HG03354 (cell line): ENCODE results near the gene KL.

ENCODE experiments used
- ATAC-seq: cut with Tn5 transposase; IDR thresholded peaks from one replicate; pipeline ENCODE4 v1.9.1; 2021; ENCODE audit warnings: mild to moderate bottlenecking; ENCODE audit not compliant: unreplicated experiment, poor library complexity, severe bottlenecking

The KL gene

DNA sequence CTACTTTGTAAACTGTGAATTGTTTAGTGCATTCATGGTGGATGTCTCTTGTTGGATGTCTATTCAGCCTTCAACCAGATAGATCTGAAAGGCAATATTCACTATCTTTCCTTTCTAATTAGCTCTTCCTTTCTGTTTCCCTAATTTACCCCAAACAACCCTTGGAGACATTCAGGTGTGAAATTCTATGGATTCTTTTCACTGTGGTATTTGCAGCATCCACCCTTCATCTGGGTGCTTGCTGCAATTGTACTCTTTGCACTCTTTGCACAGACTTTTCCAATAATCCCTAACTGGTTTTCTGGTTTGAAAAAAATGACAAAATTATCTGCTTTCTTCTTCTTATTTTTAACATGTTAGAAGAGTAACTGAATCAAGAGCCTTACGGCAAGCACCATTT is 56.5 kb downstream of the KL start:
- ATAC-seq = no peak

DNA sequence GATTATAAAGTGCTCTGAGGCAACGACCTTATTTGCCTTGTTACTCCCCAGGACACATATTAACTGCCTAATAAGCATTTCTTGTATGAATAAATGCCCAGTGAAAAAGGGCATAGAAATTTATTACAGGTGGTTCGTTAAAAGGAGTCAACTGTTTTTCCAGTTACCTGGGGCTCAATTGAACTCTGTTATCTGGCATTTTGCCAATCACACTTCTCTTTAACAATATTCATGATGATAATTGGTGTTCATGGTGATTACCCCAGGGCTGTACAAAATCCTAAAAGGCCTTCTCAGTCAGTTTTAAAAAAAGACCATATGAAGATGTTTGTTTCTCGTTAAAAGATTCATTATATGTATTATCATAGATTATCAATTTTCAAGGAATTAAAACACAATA is 57.1 kb downstream of the KL start:
- no peak for ATAC-seq

DNA sequence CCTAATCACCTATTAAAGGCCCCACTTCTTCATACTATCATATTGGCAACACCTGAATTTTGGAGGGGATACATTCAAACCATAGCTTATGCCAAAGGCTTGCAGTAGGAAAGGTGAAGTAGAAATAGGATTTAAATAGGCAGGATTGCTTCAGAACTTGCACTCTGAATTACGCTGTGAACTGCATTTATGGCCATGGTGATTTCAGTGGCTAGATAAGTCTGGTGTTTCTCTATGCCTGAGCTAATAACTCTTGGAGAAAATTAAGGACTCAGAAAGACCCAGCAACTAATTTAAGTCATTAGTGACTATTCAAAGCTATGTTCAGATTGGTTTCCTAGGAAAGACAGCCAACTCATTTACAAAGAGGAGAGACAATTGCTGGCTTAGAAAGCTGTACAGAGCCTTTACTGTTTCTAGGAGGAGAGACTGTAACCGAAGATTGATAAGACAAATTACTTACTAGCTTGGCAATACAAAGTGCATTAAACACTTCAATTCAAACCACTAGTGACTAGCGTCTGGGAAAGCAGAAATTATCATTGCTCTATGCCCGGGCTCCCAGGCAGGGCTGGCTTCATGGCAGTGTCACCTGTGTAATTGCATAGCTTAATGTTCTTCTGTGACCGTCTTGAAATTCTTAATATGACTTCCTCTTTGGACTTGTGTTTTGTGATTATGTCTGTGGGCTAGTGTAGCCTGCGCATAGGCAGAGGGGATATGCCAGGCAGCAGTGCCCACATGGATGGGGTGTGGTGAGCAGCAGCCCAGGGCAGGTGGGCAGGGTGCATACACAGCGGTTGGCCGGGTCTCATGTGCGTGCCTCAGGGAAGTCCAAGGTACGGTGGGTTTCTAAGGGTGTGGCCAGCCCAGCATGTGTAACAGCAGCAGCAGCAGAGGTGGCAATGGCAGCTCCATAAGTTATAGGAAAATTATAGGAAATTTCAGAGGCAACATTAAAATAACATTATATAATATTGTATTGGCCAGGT is 60.1 kb downstream of the KL start:
- no peak for ATAC-seq

DNA sequence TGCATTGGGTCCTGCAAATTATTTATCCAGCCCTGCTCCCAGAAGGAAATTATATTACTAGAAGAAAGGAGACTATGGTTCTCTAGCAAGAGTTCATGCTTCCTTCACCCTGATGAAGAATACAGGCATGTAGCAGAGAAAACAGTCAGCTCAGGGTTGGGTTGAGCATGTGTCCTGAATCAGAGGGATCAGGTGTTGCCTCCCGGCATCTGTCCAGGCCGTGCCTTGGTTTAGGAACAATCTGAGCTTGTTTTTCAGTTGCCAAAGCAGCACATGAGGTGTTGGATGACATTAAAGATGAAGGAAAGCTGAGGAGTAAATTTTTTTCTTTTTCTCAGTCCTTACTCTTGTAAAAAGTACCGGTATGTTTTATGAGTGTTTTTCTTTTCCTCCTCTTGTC is 62.0 kb downstream of the KL start:
- no peak for ATAC-seq

DNA sequence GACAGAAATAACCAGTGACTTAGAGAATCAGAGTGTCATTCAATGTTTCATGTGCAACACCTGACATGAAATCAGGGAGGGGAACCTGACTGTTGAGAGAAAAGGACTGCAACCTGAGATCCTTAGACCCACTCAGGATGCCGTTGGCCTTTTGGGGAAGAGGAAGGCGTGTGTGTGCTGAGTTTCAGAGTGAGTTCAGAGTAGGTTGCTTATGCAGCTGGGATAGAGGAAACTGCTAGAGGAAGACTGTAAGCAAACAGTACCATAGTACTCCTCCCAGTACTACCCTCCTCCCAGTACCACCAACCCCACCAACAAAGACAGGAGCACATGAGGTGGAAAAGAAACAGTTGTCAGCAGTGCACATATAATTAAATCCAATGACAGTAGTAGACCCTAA is 63.7 kb downstream of the KL start:
- no peak for ATAC-seq

DNA sequence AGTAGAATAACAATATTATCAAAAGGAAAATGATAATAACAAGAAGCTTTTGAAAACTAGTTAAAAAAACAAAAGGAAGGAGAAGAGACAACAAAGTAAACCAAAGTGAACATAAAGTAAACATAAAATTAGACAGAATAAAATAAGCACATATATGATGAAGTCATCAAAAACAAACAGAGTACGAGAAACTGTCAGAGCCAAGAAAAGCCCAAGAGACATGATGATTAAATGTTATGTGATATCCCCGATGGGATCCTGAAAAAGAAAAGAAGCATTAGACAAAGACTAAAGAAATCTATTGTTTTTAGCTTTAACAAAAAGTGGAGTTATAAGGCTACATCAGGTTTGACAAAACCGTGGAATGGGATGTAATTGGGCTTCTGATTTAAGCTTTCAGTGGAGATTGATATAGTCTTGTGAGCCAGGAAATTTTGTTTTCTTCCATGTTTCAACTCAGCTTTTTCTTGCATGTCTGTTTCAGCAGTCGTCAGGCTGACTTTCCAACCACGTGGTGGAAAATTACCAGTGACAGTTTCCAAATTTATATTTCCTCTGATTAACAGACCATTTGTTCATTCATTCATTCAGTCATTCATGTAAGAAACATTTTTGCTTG is 64.9 kb downstream of the KL start:
- no peak for ATAC-seq

DNA sequence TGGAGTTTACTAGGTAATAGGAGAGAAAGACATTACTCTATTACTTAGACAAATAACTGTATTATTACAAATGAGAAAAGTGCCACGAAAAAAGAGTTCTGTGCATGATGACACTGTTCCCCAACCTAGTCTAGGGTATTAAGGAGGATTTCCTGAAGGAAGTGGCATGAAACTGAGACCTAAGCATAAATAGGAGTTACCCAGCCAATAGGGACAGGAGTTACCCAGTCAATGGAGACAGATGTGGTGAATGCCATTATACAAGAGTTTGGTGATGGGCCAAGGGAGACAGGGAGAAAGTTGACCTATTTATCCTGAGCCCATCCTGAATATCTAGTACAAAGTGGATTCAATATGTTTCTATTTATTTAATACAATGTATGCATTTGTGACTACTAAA is 65.4 kb downstream of the KL start:
- ATAC-seq = no peak

DNA sequence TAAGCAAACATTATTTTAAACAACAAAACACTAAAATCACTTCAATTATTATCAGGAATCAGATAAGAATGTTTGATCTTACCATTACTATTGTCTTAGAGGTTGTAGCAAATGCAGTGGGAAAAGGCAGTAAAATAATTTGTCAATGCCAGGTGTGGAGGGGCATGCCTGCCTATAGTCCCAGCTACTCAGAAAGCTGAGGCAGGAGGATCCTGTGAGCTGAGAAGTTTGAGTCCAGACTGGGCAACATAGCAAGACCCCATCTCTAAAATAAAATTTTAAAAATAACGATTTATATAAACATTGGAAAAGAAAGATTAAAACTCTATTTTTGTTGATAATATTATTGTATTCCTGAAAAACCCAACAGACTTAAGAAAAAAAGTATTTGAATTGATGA is 66.8 kb downstream of the KL start:
- ATAC-seq = no peak

DNA sequence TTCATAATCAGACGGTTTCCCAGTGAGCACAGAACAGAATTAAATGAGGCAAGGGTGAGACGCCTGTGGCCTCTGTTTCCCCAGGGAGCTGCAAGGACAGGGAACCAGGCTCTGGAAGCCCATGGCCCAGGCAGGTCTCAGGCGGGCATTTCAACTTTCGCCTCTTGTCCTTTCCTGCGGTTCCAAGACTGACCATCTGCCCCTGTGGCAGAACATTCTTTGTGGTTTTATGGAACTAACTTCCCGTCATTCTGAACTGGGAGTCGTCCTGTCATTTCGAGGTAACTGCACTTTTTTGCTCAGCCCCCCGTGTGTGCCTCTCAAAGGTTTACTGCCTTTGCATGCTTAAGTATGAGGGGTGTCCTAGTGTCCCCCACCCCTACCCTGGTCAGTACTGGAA is 70.9 kb downstream of the KL start:
- no peak for ATAC-seq

DNA sequence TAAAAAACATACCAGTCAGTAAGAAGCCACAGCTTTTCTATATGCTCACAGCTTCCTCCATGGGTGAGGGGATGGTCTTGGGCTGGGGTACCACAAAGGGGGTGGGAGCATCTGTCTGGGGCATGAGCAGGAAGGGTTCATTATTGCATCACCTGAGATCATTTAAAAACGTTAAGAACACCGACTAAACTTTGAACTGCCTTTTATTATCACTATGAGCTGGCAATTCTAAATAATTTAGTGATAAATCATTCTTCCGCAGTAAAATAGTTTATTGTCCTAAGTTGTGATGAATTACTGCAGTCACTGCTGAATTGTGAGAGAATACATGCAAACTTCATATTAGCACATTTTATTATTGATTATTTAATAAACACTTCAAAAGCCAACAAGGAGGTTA is 71.6 kb downstream of the KL start:
- ATAC-seq = no peak

DNA sequence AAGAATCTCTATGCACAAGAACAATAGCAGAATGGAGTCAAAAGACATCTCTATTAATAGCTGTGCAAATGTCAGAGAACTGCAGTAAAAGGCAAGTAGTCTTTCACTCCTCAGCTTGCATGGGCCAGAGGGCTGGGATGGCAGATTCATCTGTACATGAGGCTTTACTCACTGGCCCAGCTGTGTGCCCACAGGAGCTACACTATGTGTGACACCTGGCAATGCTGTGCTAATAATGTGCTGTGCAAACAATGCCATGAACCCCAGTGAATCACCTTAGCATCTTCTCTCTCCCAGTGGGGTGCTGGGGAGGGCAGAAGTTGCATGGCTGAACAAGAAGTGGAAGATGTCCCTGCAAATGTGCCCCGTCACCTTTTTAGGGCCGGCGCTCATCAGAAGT is 73.1 kb downstream of the KL start:
- ATAC-seq = no peak

DNA sequence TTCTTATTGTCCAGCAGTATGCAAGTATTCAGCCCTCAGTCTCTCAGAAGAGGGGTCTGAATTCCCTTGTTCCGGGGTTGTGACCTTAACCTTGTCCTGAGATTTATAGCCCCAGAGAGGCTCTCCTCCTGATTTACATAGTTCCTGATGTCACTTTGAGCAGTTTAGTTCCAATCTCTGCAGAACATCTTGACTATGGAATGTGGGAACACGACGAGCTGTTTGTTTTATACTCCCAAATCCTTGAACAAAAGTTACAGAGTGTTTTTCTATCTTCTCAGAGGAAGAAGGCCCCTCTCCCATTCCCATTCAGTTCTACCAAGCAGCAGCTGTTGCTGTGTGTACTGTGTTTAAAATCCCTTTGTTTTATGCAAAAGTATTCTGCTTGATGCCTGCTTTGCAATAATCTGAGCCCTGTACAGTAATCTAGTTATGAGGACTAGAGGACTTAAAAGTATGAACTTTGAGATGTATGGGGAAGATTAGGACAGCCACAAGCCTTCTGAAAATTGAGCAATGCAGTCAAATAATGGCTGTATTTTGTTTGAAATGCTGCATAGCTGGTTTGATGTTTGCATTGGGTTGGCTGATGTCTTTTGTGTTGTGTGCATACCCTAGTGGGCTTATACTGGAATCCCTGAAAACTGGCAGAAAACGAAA is 74.7 kb downstream of the KL start:
- no peak for ATAC-seq

DNA sequence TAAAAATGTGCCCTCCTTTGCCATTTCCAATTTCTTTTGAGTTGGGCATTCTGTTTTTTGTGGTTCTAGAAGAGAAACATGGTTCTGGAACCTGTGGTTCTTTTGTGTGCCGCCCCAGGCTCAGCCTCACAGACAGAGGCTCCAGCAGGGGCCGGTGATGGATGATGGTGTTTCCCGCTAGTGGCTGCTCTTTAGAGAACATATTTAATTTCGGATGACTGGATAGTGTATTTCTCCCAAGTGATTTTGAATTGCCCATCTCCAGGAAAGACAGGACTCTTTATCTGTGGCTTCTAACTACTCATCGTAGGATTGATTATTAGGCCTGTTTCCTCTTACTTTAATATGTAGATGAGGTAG is 75.2 kb downstream of the KL start:
- ATAC-seq = no peak

DNA sequence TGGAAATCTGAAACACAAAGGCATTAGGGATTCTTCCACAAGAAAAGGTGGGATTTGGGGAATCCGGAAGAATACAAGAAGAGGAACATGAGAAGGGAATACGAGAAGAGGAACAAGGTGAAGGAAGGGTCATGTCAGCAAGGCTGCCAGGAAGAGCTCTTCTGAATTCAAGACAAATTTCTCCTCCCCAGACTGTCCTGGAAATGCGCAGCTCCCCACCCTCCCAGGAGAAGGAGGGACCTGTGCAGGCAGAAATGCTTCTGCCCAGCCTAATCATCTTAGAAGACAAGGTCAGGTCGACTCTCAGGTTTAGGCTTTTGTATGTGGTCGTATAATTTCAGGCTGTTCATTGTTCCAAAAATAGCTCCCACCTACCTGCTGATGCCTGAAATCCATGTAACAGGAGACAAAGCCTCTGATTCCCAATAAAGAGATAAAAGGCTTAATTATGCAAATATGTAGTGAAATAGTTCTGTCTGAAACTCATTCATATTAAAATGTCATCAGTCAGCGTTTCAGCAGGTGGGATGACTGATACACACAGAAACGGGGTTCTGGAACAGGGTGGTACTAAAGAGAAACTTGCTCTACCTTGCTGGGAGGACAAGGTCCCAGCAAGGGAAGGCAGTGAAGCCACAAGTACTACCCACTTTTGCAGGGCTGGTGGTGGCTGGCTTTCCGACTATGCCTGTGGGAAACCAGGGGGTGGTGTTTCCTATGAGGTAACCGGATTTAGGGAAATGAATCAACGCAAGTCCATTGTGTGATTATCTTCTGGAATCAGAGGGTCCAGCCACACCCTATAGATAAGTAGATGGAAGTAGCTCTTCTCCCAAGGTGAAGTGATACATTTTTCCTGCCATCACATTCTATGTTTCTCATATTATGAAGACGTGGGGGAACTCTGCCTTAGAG is 76.1 kb downstream of the KL start:
- ATAC-seq = no peak

DNA sequence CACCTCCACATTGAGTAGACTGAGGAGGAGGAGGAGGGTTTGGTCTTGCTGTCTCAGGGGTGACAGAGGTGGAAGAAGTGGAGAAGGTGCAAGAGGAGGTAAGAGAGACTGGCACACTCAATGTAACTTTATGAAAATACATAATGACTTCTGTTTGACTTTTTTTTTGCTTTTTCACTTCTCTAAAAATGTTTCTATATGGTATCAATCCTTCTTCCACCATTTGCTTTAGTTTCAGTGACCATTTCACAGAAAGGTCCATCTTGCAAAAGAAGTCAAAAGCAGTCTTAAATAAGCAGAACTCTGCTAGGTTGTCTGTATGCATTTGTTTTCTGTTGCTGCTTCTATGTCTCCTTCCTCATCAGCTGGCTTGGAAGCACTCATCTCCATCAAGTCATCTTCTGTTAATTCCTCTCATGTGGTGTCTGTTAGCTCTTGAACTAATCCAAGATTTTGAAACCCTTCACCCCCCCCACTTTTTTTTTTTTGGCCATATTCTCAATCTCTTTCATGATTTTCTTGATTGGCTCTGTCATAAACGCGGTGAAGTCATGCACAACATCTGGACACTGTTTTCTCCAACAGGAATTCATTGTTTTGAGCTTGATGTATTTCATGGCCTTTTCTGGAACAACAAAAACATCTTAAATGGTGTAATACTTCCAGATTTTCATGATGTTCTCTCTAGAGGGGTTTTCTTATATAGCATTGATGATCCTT is 80.8 kb downstream of the KL start:
- no peak for ATAC-seq

DNA sequence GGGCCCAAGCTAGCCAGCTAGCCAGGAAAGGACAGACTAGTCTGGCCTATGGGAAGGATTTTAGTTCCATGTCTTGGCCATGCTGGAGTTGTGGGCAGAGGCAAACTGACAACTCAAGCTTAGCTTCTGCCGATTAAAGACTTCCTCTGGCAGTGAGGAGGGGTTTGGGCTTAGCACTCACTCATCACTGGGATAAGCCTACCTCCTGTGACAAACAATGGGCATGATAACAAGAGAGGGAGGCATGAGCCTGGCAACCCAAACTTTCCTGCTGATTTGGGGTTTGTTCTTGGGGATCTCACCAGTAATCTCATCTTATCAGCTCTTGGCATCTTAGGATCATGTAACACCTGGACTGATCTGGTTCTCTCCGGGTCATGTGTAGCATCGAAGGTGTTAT is 83.6 kb downstream of the KL start:
- no peak for ATAC-seq

DNA sequence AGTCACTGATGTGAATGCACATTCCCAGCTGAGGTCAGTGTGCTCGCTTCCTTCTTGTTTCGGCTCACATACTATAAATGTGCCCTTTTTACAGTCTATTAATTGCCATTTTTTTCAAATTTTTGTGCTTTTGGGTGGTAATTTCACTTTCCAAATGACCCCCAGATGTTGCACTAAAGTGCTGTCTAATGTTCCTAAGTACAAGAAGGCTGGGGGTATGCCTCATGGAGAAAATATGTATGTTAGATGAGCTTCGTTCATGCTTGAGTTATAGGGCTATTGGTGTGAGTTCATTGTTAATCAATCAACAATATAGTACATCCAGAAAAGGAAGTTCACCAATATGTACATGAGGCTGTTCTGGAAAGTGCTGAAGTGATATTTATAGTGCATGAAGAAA is 84.7 kb downstream of the KL start:
- no peak for ATAC-seq

DNA sequence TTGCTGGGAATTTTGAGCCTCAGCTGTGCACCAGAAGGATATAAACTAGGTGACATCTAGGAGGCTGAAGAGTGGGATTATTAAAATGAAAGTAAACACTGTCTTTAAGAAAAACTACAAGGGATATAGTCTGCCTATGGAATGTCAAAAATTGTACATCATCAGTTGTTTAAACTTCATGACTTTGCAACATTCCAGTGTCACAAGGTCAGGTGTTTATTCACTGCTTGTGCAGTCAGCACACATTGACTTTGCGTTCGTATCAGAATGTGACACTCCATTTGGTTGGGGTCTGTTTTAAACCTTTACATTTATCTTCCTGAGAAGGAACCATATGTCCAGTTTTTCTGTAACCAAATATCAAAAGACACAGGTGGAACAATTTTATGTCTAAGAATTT is 85.6 kb downstream of the KL start:
- ATAC-seq = no peak

DNA sequence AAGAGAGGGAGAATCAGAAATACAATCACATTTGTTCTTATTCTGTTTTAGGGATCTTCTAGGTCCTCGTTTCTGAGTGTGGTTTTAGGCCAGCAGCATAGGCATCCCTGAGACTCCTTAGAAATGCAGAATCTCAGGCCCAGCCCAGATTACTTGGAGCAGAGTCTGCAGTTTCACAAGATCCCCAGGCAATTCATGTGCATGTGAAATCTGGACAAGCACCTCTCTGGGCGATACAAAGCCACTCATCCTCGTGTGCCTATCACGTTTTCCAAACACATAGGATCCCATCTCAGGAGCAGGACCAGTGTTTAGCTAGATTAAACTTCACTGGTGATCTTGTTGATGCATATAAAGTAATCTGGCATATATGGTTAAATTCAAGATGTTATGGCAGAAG is 87.2 kb downstream of the KL start:
- no peak for ATAC-seq
